Stomach smooth muscle (tissue), 2 donors: ENCODE data around the gene DST.
"Not testable (repeated sequence)": the region's sequence is repeated elsewhere in the genome, so short reads cannot be mapped to it uniquely, and the experiment has no call there.

Source experiments
- H3K27ac ChIP-seq: one replicate; pipeline ENCODE4 v1.7.0; 2013; ENCODE audit warnings: mild to moderate bottlenecking, low read length, inconsistent platforms
- H3K27me3 ChIP-seq, 2 donors: one replicate each; pipeline ENCODE4 v1.7.0; 2013; ENCODE audit warnings: low read length in 2 of 2; ENCODE audit not compliant: insufficient read depth in 2 of 2, control insufficient read depth in 1 of 2
- H3K36me3 ChIP-seq, 2 donors: one replicate each; pipeline ENCODE4 v1.7.0; 2013; ENCODE audit warnings: low read length in 2 of 2; ENCODE audit not compliant: control insufficient read depth in 2 of 2, insufficient read depth in 2 of 2
- H3K4me1 ChIP-seq: one replicate; pipeline ENCODE4 v1.7.0; 2013; ENCODE audit warnings: low read length; ENCODE audit not compliant: control insufficient read depth, insufficient read depth
- H3K4me3 ChIP-seq, 2 donors: one replicate each; pipeline ENCODE4 v1.7.0; 2013; ENCODE audit warnings: low read length in 2 of 2
- H3K9ac ChIP-seq, 2 donors: one replicate each; pipeline ENCODE4 v1.7.0; 2013; ENCODE audit warnings: low read length in 2 of 2, mild to moderate bottlenecking in 1 of 2
- H3K9me3 ChIP-seq, 2 donors: one replicate each; pipeline ENCODE4 v1.7.0; 2013; ENCODE audit warnings: low read length in 2 of 2; ENCODE audit not compliant: control insufficient read depth in 2 of 2
- donor health status: healthy.
- donor health status: Pancreatic carcinoma.

The DST gene

DNA sequence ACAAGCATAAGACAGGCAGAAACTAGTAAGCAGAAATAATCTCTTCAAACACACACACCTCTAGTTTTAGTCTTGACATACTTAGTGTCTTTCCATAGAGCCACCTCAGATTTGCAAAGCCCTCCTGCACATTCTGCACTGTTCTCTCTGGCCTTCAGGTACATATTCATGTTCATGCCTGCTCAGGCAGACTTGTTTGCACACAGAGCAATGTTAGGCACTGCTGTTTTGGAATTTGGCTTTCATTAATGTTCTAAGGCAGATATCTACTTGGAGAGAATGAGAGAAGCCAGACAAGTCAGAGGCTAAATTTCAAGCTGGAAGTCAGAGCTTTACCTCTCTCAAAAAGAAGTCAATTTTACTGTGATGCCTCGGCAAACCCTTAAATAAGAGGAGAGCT is 21.3 kb upstream of the DST start:
- Histone ChIP-seq H3K4me1 (peaks cover 3% of the 10 kb centered on the region), H3K27ac (no peak overlapping the region), H3K4me3 (no peak overlapping the region), H3K36me3 (no peaks in the 10 kb centered on the region), H3K27me3 (no peaks in the 10 kb centered on the region), H3K9ac (no peak overlapping the region), H3K9me3 (no peaks in the 10 kb centered on the region)

GRCh38 chr6:56663344-56663743 is 20.7 kb upstream of the DST start:
- H3K36me3 ChIP-seq: no peaks in the 10 kb centered on the region
- no peaks in the 10 kb centered on the region for H3K9me3 ChIP-seq
- H3K4me1 ChIP-seq: peaks cover 3% of the 10 kb centered on the region
- no peak overlapping the region for H3K27ac ChIP-seq
- H3K4me3 ChIP-seq: no peak overlapping the region
- H3K9ac ChIP-seq: no peak overlapping the region
- no peaks in the 10 kb centered on the region for H3K27me3 ChIP-seq

- not testable (repeated sequence) for H3K4me1 ChIP-seq, H3K27me3 ChIP-seq, H3K9me3 ChIP-seq, H3K27ac ChIP-seq, H3K4me3 ChIP-seq, H3K9ac ChIP-seq, H3K36me3 ChIP-seq
Measured at GRCh38 chr6:56661338-56661737, 18.6 kb upstream of the DST start.

GRCh38 chr6:56660381-56660730 is 17.7 kb upstream of the DST start:
- H3K9ac ChIP-seq: no peak overlapping the region
- no peaks in the 10 kb centered on the region for H3K36me3 ChIP-seq
- no peaks in the 10 kb centered on the region for H3K27me3 ChIP-seq
- H3K4me3 ChIP-seq: no peak overlapping the region
- no peak overlapping the region for H3K27ac ChIP-seq
- H3K4me1 ChIP-seq: peaks cover 6% of the 10 kb centered on the region
- no peaks in the 10 kb centered on the region for H3K9me3 ChIP-seq

GRCh38 chr6:56659721-56660380 is 17.2 kb upstream of the DST start:
- Histone ChIP-seq H3K9me3 (no peaks in the 10 kb centered on the region), H3K4me3 (no peak overlapping the region), H3K27me3 (no peaks in the 10 kb centered on the region), H3K27ac (no peak overlapping the region), H3K36me3 (no peaks in the 10 kb centered on the region), H3K9ac (no peak overlapping the region), H3K4me1 (peaks cover 6% of the 10 kb centered on the region)

GRCh38 chr6:56658326-56658725 is 15.6 kb upstream of the DST start:
- Histone ChIP-seq H3K4me1 (peaks cover 3% of the 10 kb centered on the region), H3K27me3 (no peaks in the 10 kb centered on the region), H3K36me3 (no peaks in the 10 kb centered on the region), H3K4me3 (no peak overlapping the region), H3K9ac (no peak overlapping the region), H3K9me3 (no peaks in the 10 kb centered on the region), H3K27ac (no peak overlapping the region)

DNA sequence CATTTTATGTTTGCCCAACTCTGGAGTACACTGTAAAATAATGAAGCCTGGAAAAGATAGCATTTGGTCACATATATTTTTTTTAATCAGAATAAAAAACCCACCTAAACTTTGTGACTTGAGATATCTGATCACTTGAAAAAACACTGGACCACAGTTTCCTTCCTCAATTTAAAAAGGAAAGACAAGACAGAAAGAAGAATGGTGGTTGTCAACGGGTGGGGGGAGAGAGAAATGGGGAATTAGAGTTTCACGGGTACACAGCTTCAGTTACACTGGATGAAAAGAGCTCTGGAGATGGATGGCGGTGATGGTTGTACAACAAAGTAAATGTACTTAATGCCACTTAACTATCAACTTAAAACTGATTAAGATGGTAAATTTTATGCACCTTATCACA is 14.7 kb upstream of the DST start:
- H3K4me1 ChIP-seq: peaks cover 3% of the 10 kb centered on the region
- H3K27me3 ChIP-seq: no peaks in the 10 kb centered on the region
- no peak overlapping the region for H3K27ac ChIP-seq

DNA sequence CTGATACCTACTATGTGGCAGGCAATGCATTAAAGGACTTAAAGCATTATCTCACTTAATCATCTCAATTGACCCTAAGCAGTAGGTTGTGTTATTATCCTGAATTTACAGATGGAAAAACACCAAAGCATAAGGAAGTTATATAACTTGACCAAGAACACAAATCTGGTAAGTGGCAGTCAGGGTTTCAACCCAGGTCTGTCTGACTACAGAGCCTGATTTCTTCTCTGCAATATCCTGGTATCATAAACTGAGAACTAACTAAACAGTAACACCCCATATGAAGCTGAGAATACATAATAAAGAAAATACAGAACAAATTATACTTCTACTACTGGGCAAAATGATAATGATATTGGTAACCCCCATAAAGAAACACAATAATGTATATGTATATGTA is 13.8 kb upstream of the DST start:
- peaks cover 3% of the 10 kb centered on the region for H3K4me1 ChIP-seq
- no peaks in the 10 kb centered on the region for H3K36me3 ChIP-seq
- no peak overlapping the region for H3K9ac ChIP-seq
- H3K27ac ChIP-seq: no peak overlapping the region
- H3K27me3 ChIP-seq: no peaks in the 10 kb centered on the region
- H3K9me3 ChIP-seq: no peaks in the 10 kb centered on the region
- H3K4me3 ChIP-seq: no peak overlapping the region

More for the DNA sequence above, 14.7 kb upstream of the DST start:
- H3K9me3 ChIP-seq: no peaks in the 10 kb centered on the region
- no peak overlapping the region for H3K4me3 ChIP-seq
- no peak overlapping the region for H3K9ac ChIP-seq
- no peaks in the 10 kb centered on the region for H3K36me3 ChIP-seq

GRCh38 chr6:56655996-56656395 is 13.3 kb upstream of the DST start:
- Histone ChIP-seq H3K36me3 (no peaks in the 10 kb centered on the region), H3K9ac (no peak overlapping the region), H3K4me3 (no peak overlapping the region), H3K9me3 (no peaks in the 10 kb centered on the region), H3K4me1 (peaks cover 3% of the 10 kb centered on the region), H3K27me3 (no peaks in the 10 kb centered on the region), H3K27ac (no peak overlapping the region)

GRCh38 chr6:56655249-56655648 is 12.6 kb upstream of the DST start:
- Histone ChIP-seq H3K9me3 (no peaks in the 10 kb centered on the region), H3K27me3 (no peaks in the 10 kb centered on the region), H3K36me3 (no peaks in the 10 kb centered on the region), H3K9ac (no peak overlapping the region), H3K4me1 (peaks cover 3% of the 10 kb centered on the region), H3K27ac (no peak overlapping the region), H3K4me3 (no peak overlapping the region)

GRCh38 chr6:56652994-56653393 is 10.3 kb upstream of the DST start:
- Histone ChIP-seq H3K27me3 (no peaks in the 10 kb centered on the region), H3K4me1 (peaks cover 3% of the 10 kb centered on the region), H3K9me3 (no peaks in the 10 kb centered on the region), H3K9ac (no peak overlapping the region), H3K4me3 (no peak overlapping the region), H3K36me3 (peaks cover 4% of the 10 kb centered on the region in 2 donors), H3K27ac (no peak overlapping the region)
